ENCODE measurements around the gene RTN4R.

The RTN4R gene

GRCh38 chr22:20228939-20229272 lies 39.2 kb downstream of the RTN4R start:
- DNase-seq (ENCODE audit: low spot score) = no peak

- no peak for DNase-seq (ENCODE audit: low spot score)
These were observed 39.8 kb downstream of the RTN4R start for GRCh38 chr22:20228055-20228938.

DNA sequence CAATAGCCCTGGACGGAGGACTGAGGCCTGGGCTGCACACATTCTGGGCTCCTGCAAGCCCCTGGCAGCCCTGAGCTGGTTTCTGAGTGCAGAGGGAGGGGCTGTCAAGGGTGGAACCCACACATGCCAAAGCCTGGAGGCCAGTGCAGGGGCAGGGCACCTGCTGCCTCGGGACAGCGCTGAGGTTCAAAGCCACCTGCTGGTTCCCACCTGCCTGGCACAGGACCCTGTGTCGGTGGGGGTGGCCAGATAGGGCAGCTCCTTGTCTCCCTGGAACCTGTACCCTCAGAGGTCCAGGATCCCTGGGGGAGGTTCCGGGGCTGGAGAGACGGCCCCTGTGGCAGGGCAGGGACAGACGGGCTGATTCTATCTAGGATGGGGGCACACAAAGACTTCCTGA lies 40.8 kb downstream of the RTN4R start:
- no peak for DNase-seq (ENCODE audit: low spot score)

DNA sequence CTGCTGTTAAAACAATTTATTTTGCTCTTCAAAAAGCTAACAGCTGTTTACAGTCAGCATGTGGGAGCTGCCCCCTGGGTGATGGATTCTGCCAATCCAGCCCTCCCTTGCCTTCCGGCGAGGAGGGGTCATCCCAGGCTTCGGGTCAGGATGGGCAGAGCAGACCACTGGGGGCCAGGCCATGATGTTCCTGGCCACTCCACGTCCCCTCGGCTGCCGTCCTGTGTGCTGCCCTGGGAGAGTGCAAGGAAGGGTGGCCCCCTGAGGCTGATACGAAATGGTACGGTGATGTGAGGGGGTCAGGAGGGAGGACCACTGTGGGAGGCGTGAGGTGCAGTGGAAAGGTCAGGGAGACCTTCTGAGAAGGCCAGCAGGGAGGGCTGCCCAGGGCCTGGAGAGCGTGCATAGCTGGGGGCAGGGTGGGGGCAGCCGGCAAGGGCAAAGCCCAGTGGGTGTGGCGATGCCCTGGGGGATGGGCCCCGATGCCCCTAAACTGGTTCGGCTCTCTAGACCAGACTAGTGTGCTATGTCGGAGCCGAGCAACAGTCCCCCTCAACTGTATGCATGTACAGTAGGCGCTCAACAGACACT lies 41.3 kb downstream of the RTN4R start:
- no peak for DNase-seq (ENCODE audit: low spot score)

DNA sequence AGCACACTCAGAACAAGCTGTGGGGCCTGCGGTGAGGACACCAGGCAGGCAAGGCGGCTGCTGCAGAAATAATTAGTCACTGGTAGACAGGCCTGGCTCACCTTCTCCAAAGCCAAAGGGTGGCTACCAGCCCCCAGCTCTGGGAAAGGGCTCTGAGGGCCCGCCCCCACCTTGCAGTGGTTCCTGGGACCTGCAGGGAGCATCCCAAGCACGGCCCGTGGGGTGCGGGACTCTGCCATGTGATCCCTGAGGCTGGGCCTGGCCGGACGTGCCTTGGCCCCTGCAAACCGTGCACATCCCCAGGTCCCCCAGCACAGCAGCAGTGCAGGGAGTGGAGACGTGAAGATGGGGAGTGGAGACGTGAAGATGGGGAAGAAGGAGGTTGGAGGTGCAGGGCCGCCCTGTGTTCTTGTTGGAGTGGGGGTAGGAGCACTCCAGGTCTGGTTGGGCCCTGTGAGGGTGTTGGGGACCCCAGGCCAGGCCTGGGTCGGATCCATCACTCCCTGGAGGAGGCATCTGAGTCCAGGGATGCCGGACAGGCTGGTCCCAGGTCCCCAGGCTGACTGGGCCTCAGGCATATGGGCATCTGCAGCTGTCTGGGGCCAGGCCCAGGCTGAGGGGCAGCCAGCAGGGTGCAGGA lies 41.9 kb downstream of the RTN4R start:
- DNase-seq (ENCODE audit: low spot score) = no peak

- DNase-seq (ENCODE audit: low spot score) = no peak
These were observed 42.5 kb downstream of the RTN4R start for GRCh38 chr22:20225693-20225966.

DNA sequence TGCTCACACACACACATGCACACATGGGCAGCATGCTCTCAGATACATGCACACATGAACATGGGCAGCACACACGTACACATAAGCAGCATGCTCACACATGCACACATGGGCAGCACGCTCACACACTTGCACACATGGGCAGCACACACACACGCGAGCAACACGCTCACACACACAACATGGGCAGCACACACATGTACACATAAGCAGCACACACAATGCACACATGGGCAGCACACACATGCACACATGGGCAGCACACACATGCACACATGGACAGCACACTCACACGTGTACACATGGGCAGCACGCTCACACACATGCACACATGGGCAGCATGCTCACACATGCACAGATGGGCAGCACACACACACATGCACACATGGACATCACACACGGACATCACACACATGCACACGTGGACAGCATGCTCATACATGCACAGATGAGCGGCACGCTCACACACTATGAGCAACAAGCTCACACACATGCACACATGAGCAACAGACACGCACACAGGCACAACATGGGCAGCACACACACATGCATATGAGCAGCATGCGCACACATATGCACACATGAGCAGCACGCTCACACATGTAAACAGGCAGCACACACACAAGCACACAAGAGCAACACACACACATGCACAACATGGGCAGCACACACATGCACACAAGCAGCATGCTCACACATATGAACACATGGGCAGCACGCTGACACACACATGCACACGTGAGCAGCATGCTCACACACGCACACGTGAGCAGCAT lies 43.0 kb downstream of the RTN4R start:
- no peak for DNase-seq (ENCODE audit: low spot score)

- DNase-seq (ENCODE audit: low spot score) = no peak
These were observed 43.9 kb downstream of the RTN4R start for GRCh38 chr22:20224256-20224626.

DNA sequence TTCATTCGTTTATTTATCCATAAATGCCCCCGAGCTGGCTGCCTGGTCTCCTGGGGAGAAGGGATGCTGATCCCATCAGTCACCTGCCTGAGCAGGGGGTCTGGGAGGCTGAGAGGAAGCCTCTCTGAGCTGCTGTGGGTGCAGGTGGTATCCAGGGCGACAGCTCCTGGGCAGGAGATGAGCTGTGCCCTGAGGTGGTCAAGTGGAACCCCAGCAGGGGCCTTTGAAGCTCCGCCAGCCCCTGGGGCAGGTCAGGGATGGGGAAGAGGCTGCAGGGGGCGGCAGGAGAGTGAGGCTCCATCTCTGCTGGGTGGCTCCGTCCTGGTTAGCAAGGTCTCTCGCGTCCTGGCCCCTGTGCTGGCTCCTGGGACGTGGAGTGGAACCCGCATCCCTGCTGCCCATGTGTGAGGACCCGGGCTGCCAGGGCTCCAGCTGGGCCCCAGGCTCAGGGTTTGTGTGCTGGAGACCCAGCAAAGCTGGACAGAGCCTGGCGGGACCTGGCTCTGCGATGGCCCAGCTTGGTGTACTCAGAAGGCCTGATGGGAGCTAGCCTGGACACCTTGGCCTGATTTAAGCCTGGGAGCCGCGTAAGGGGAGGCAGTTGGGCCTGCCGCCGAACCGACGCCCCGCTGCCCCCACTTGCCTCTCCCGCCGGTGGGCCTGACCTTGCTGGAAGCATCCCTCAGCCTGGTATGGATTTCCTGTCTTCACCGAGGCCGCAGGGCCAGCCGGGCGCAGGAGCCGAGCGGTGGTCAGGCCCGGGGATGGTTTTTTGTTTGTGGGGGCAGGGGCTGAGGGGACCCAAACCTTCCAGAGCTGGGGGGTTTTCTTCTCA lies 44.5 kb downstream of the RTN4R start:
- no peak for DNase-seq (ENCODE audit: low spot score)

- no peak for DNase-seq (ENCODE audit: low spot score)
These were observed 45.2 kb downstream of the RTN4R start for GRCh38 chr22:20222764-20223420.

DNA sequence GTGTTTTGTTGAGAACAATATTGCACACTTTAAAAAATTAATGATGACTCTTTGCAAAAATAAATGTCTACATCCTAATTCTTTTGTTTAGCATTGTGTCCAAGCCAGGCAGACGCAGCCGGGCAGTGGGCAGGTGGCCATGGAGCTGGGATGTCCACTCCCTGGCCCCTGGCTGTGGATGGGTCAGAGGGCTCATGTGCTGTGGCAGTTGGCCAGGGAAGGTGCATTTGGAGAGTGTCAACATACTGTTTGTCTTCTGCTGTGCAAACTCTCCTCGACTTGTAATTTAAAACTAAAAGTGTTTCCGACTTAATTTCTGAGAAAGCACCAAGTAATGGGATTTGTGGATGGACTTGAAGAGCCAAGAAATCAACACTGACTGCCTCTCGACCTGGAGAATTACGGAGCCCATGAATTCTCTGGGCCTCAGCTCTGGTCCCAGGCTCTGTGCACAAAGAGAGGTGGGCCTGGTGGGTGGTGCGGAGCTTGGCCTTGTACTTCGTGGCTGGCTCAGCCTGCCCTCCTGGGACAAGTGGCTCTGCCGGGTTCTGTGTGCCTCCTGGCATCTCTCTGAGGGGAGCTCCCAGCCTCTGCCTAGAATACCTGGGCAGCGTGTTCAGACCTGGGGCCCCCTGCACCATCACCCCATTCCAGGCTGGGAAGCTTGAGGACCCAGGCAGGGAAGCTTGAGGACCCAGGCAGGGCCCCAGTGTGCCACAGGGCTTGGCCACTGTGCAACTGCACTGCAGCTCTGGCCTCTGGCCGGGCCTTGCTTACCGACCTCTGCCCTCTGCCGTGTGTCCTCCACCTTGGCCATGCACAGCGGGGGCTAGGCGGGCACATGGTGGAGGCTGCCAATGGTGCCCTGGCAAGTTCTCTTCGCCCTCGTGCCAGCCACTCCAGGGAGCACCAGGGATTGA lies 46.4 kb downstream of the RTN4R start:
- no peak for DNase-seq (ENCODE audit: low spot score)

GRCh38 chr22:20220629-20221026 lies 47.5 kb downstream of the RTN4R start:
- no peak for DNase-seq (ENCODE audit: low spot score)

DNA sequence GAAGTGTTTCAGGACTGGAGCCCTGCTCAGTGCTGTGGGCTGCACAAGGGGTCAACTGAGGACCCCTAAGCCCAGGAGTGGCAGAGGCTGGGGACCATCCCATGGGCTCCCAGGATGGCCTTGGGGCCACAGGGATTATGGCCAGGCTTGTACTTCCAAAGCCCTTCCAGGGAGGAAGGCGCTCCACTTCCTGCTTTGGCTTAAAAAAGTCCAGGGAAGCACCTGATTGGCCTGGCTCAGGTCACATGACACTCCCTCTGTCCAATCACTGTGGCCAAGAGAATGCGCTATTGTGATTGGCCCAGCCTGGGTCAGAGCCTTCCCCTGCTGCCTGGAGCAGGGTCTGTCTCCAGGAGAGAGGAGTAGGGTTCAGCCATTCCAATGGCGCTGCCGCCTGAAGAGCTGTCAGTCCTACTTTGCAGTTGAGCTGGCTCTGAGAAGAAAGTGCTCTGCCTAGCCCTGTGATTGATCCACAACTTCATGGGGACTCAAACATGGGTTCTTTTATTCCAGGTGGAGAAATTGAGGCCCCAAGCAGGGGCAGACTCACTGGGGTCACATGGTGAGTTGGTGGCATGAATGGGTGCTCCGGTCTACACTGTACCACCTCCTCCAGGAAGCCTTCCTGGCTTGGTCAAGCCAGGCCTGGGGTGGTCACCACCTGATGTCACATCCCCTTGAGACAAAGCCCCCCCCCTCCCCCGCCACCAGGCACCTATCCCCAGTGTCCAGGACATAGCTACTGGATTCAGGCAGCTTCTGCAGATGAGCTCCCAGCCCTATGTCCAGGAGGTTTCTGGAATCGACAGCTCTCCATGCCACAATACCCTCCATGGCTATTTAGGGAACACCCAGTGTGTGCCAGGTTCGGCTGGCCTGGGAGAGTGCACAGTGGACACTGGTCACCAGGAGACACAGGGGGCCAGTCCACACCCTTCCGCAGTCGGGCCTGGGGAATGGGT lies 48.2 kb downstream of the RTN4R start:
- DNase-seq (ENCODE audit: low spot score) = no peak

GRCh38 chr22:20218987-20219386 lies 49.1 kb downstream of the RTN4R start:
- DNase-seq (ENCODE audit: low spot score) = no peak

- no peak for DNase-seq (ENCODE audit: low spot score)
These were observed 49.7 kb downstream of the RTN4R start for GRCh38 chr22:20218326-20218872.

- DNase-seq (ENCODE audit: low spot score) = no peak
These were observed 50.6 kb downstream of the RTN4R start for GRCh38 chr22:20217563-20217962.

DNA sequence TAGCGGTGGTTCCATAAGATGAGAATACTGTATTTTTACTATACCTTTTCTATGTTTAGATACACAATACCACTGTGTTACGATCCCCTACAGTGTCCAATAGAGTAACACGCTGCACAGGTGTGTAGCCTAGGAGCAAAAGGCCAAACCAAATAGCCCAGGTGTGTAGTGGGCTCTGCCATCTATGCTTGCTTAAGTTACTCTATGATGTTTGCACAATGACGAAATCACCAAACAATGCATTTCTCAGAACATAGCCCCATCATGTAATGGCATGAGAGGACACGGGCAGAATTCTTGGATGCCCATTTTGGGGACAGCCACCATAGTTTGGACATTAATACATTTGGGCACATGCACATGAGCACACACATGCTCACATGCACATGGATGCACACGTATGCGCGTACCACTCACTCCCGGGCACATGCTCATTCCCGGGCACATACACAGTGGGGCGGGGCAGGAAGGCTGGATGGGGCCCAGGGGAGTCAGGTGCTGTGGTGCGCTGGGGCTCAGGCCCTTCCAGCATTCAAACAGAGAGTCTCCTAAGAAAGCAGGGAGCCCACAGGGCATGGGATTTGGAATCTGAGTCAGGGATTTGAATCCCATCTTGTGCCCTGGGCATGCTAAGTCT lies 51.1 kb downstream of the RTN4R start:
- DNase-seq (ENCODE audit: low spot score) = no peak

DNA sequence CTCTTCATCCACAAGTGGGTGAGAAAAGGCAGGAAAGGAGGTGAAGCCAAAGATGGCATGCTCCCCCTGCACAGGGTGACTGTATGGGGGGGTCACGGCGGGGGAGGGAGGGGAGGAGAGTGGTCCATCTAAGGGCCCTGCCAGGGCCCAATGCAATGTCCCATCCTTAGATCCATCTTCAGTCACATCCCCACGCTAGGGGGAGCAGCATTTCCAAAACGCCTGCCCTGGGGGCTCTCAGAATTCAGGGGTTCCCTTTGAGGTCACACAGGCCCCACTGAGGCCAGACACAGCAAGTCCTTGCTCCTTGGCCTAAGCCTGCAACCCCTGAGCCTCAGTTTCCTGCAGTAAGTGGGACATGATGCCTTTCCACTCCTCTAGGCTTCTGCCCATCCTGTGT lies 52.4 kb downstream of the RTN4R start:
- no peak for DNase-seq (ENCODE audit: low spot score)

All from LoVo (cell line).